Occipital lobe (tissue), 2 donors: ENCODE data around the gene DLGAP4. TPM values are rescaled to one million over a fixed set of nuclear protein-coding genes. Genes with fewer than 3 reads are reported as not detected.
"Not testable (repeated sequence)": the region's sequence is repeated elsewhere in the genome, so short reads cannot be mapped to it uniquely, and the experiment has no call there.

Experiments
- DNase-seq: peaks from one replicate; lab custom pipeline; 2025; lab: John Stamatoyannopoulos, UW
- total RNA-seq: library from RNA; depleted of rRNA; stranded (reverse); fragments of >200 nt; gene quantifications from one replicate; pipeline ENCODE4 v1.2.3, GENCODE V29; 2014

Gene DLGAP4
- total RNA-seq, 1 donor from 2014 or later = 29.9 TPM

DNA sequence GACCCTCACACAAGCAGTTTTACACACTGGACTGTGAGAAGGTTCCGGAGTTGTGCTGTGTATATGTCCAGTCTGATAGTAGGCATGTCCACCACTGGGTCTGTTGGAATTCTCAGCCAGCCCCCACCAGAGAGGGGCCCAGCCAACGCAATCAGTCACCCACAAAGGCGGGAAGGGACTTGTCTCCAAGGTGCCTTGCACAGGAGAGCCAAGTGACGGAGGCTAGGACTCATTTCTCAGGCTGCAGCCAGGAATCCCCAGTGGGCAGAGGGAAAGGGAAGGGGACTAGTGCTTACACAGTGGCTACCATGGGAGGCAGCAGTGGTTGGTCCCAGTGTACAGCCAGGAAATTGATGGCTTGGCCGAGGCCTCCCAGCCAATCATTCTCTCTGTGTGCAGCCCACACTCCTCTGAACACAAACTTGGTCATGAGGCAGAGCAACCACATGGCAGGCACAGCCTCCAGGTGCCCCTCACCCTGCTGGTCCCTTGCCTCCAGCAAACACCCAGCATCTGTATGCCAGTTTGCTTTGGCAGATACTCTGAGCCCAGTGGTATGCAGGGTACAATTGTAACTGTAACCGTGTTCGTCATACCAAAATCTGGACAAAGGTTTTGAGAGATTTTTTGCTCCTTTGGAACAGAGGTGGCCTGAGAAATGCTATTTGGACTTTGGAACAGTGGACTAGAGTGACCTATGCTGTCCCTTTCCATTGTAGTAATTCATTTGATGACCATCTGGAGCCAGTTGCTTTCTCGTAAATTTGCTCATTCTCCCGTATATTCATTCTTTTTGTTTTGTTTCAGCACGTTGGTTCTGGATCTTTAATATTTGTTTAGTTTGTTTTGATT, 162.2 kb downstream of the DLGAP4 start:
- DNase-seq = peak; percentile 42

DNA sequence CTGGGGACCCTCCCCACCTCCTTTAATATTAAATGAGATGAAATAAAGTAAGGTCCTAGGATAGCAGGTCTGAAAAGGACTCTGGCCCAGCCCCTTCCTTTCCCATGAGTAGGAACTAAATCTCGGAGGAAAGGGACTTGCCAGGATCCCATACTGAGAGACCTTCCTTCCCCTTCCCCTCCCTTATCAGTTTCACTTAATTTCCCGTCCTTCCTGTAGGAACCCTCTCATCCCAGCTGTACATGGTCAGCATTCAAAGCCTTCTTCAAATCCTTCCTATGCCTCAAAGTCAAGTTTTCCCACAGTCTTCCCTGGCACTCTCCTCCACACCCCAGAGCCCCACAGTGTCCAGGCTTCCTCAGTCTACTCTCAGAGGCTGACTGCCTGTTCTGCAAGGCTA, 163.8 kb downstream of the DLGAP4 start:
- DNase-seq = no peak

DNA sequence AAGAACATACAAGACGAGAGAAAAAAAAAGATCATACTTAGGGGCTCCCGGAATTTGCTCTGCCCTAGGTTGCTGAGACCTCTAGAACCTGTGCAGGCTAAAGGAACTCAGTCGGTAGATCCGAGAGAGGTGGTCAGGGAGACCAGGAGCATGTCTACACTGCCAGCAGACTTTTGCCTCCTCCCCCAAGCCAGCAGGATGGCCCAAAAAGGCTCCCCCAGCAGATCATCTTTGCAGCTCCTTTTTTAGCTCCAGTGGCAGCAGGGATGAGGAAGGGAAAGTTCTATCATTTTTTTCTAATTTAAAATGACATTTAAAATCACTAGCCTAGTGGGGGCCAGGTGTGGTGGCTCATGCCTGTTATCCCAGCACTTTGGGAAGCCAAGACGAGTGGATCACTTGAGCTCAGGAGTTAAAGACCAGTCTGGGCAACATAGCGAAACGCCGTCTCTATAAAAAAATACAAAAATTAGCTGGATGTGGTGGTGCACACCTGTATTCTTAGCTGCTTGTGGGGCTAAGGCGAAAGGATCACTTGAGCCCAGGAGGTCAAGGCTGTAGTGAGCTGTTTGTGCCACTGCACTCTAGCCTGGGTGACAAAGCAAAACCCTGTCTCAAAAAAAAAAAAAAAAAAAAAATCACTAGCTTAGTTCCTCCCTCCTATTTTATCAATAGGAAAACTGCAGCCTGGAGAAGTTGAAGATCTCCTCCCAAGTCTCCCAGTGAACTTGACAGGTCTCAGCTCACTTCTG, 165.9 kb downstream of the DLGAP4 start:
- DNase-seq = no peak

DNA sequence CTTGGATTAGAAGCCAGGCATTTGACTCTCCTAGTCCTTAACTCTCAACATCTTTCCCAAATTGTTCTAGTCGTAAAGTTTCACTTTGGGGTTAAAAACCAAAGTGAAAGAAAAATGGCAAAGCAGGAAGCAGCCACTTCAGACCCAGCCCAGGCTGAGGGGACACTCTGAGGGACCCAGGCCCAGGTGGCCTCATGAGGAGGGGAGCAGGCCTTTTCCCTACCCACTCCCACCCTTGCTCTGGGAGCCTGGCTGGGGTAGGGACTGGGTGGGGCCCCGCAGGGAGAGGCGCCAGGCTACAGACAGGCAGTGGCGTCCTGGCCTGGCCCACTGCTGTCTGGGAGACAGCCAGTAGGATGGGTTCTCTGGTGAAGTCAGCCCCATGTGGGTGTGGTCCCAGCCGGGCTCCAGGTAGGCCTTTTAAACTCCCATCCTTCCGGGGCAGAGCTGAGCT, 166.5 kb downstream of the DLGAP4 start:
- DNase-seq = no peak

DNA sequence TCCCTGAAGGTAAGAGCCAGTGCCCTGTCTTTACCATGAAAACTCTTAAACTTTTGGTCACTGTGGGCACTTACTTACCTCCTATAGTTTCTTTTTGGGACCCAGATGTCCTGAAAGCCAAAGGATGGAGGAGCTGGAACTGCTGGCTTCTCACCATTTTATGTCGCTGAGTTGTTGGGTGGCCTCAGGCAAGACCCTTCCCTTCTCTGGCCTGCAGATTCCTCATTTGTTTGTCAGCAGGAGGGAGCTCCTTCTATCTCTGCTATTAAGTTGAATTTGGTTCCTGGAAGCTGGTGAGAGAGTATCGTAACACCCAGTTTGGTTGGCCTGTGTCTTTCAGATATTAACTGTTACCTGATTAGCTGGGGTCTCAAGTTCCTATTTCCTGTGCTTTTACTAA, 167.0 kb downstream of the DLGAP4 start:
- no peak for DNase-seq

DNA sequence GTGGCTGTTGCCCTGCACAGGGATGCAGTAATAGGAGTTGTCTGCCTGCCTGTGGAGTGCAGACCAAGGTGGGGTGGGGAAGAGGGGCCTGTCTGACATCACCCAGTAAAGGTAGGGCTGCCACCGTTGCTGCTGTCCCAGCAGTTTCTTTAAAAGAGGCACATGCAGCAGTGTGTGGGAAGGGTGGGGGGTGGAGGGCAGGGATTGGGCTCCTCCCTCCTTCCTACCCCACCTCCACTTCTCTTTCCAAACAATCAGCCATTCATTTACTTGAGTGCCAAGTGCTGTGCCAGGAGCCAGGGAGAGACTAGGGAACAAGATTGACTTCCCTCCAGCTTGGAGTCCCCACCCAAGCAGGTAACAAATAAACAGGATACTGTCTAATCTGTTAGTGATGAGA, 168.4 kb downstream of the DLGAP4 start:
- no peak for DNase-seq

DNA sequence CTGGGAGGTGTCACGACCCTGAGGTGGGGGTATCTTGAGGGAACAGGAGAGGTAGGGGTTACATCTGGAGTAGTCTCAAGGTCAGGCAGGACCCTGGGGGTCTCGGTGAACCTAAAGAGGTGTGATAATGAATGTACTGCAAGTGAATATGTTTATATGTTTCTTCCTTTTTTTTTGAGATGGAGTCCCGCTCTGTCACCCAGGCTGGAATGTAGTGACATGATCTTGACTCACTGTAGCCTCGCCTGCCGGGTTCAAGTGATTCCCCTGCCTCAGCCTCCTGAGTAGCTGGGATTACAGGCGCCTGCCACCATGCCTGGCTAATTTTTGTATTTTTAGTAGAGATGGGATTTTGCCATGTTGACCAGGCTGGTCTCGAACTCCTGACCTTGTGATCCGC, 168.9 kb downstream of the DLGAP4 start:
- not testable (repeated sequence) for DNase-seq

DNA sequence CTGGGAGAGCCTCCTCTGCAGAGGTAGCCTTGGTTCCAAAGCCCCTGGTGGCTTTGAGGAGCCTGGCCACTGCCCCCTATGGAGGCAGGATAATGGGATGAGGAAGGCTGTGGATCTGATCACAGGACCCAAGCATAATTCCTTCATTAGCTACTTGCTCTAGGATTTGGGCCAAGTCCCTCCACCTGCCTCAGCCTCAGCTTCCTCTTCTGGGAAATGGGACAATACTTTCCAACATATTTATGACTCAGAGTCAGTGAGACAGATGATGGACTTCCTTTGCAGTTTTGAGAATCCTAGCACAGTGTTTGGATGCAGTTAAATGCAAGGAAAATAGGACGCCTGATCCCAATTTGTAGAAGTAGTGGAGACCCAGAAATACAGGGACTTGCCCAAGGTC, 171.3 kb downstream of the DLGAP4 start:
- DNase-seq = no peak

DNA sequence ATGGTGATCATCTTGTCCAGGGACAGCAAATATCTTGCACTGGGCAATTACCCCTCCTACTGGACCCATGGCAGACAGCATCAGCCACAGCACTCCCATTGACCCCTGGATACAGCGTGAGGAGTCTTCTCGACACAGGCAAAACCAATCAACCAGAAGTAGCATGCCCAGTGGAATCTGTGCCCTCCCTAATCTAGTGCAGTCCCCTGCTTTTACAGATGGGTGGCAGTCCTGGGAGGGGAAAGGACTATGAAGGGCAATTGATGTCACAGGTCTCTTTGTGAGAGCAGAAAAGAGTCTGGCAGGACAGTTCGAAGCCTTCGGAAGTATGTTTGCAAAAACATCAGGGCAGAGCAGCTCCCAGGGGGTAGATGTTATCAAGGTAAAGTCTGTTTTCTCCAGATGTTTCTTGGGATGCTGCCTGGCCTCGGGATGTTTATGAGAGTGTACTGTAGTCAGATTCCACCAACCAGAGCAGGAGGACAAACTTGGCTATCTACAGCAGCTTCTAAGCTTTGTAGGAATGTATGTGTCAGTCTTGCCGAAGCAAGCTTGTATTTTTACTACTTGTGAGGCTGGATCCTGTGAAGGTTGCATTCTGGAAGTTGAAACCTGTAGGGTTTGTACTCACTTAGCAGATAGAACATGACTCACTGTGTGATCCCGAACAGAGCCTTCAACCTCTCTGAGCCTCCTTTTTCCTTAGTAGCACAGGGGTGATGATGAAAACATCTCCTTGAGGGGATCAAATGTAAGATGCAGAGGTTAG, 172.2 kb downstream of the DLGAP4 start:
- DNase-seq = no peak

DNA sequence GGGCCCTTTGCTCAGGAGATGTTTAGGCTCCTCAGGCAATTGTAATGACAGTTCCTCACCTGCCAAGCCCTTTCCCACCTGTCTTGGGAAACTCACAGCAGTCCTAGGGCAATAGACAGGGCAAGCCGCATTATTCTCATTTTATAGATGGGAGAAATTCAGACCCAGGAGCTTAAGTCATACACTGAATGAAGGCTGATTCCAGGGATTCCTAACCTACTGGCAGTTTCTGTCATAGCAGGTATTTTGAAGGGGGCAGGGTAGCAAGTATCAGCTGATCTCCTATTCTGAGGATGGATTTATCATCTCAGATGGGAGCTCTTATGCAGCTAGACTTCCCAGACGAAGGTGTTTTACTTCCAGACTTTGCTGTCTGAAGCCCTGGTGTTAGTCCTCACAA, 173.8 kb downstream of the DLGAP4 start:
- DNase-seq = no peak

DNA sequence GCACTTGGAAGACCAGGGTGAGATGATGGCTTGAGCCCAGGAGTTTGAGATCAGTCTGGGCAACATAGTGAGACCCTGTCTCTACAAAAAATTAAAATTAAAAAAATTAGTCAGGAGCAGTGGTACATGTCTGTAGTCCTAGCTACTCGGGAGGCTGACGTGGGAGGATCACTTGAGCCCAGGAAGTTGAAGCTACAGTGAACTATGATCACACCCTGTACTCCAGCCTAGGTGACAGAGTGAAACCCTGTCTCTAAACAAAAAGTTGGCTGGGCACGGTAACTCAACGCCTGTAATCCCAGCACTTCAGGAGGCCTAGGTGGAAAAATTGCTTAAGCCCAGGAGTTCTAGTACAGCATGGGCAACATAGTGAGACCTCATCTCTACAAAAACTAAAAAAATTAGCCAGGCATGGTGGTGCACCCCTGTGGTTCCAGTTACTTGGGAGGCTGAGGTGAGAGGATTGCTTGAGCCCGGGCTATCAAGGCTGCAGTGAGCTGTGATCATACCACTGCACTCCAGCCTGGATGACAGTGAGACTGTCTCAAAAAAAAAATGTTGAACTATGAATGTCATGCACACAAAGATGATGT, 174.4 kb downstream of the DLGAP4 start:
- DNase-seq = no peak

DNA sequence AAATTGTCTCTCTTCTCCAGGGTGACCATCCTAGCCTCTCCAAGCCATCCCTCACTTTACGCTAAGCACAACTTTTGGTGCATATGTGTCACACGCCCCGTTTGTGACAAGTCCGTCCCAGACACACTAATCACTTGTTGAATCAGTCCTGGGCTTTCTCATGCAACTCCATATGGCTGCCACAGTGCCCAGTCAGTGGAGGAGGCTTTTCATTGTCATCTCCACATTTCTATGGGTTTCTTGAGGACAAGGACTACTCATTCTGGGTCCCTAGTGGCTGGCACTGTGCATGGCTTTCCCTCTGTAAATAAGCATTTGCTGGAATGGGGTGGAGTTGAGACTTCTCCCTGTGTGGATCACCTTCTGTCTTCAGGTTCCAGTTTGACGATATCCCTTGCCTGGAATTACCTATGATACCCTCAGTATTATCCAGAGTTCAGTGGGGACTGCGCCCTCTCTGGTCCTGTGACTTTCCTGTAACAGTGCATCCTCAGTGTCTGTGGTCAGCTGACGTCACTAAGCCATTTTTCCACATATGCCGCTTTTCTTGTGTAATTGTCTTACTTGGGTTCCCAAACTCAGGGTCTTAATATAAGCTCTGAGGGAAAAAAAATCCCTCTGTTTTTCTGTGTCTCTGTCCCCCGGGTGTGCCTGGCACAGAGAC, 175.4 kb downstream of the DLGAP4 start:
- no peak for DNase-seq

DNA sequence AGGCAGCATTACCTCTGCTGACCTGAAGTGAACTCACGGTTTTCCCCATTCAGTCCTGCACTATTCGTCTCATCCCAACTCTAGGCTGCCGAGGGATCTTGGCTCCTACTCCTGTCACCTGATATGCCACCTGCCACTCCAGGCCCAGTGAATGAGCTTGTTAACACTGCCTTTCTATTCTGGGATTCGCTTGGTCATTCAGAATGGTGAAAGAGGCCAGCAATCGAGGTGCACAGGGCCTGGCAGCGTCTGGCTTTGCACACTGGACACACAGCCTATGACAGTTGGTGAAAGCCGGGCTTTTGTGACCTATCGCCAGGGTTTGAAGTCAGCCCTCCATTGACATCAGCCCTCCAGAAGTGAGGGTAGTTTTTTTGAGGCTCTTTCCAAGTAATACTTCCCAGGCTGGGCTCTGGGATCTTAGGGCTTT, 175.9 kb downstream of the DLGAP4 start:
- DNase-seq = peak; percentile 56

DNA sequence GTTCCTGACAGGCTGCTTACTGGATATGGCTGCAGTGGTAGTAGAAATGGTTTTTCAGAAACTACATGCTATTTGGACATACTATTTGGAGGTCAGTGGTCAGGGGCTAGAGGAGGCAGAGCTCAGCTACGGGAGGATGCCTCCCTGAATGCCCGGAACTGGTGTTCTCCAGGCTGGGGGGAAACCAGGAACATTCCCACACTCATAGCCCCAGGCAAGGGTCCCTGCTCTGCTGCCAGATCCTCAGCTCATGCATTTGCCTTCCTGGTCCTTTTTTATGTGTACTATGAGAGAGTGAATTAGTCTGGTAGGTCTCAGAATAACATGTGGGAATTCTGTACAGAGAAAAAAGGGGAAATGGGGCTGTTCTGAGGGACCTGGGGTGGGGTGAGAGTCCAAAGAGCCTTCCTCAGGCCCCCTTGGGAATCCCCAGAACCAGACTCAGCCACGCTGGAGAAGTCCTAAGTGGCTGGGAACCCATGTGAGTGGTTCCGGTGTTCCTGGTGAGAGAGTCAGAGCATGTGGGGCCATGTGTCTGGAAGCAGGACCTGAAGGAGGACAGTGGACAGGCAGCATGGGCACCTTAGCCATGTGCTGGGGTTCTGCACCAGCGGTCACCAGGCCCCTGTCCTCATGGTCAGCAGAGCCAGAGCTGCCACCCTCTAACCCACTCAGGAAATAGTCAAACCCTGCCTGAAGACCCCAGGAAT, 177.2 kb downstream of the DLGAP4 start:
- no peak for DNase-seq

DNA sequence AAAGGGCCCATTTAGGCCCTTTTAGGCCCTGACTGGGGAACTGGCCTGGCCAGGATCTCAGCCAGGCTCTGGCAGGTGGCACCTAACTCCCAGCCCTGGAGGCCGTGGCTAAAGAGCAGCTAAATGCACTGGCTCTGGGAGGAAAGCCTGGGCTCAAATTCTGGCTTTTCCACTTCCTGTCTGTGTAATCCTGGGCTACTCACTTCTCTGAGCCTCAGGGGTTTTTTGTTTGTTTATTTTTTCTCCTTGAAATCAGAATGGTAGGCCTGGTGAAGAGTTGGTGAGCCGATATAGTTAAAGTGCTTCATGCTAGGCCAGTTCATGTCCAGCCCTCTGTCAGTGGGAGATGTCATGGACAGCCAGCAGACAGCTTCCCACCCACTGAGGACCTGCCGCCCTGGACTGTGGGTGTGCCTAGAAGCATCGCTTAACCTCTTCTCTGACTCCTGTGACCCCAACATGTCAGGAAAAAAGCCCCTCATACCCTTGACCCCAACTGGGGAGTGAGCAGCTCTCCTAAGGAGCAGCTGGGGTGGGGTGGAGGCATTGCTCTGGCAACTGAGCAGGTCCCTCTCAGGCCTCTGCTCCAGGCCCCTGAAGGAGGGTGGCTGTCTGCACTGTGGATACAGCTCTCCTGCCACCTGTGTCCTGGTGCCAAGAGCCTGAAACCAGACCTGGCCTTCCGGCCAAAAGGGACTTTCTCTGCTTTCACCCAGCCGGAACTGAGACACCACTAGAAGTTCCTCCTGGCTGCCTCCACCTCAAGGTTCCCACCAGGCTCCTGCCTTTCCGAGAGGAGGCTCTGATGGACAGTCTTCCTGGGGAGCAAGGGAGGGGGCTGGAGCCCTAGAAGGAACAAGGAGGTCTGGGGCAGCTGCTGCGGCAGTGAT, 178.0 kb downstream of the DLGAP4 start:
- DNase-seq = no peak

DNA sequence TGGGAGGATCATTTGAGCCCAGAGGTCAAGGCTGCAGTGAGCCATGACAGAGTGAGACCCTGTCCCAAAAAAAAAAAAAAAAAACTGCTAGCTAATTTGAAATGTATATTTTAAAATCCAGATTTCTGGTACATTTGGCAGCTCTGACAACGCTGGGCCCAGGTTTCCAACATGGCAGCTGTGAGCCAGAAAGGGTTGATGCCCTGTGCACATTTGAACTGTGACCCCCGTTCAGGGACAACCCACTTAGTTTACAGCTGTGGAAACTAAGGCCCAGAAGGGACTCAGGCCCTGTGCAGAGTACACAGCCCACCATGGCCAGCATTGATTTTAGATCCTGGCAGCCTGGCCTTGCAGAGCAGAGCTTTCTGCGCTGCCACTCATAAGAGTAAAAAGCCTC, 179.1 kb downstream of the DLGAP4 start:
- DNase-seq = no peak

DNA sequence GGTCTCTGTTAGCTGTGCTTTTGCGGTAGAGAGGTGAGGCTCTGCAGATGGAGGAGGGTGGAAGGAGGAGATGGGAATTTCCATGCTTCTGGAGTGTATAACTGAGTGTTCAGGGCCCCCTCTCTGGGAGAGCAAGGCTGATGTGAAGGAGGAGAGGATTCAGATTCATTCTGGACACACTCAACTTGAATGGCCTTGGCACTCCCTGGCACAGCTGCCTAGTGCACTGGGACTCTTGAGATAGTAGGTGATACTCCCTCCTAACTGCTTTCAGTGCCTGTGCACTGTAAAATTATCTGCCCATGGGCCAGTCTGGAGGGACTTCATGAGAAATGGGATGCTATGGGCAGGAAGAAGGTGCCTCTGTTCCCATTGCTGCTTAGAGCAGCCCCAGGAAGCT, 180.9 kb downstream of the DLGAP4 start:
- no peak for DNase-seq

DNA sequence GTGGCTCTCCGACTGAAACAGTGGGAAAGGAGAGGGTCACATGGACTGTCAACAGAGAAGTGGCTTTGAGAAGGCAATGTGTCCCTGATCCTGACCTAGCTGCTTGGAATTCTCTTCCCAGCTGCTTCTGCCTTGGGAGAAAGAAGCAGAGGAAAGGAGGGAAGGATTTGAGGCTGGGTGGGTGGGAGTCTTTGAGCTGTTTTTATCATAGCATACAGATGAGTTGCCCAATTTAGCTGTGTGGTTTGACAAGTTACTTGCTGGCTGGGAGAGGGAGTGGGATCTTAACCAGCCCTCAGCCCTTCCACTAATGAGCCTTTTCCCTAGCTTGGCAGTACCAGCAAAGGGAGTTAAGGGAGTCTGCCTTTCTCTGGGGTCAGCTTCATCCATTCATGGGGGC, 184.1 kb downstream of the DLGAP4 start:
- DNase-seq = no peak

DNA sequence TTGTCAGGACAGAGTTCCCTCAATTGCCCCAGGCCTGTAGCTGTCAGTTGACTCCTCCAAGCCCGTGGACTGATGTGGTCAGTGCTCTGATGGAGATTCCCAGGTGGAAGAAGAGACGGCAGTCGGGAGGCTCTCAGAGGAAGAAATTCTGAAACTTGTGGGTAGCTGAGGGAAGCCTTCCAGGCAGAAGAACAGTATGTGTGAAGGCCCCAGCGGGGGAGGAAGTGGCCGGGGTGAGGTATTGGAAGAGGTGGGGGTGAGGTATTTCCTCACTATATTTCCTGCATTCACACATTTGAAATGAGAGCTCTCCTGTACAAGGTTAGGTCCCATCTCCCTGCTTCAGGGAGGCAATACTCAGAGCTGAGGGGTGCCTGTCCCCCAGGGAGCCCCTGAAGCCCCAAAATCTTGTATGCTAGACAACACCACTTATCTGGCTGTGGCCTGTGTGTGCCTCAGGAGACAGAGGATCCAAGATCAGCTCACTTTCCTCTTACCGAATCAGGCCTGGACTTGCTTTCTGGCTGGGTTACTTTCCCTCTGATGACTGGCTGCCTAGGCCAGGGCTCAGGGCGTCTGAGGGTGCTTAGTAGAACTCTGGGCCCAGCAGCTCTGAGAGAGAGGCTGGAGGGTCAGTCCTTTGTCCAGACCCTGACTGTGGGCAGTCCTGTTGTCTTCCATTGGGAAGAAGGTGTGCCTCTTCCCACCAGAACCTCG, 185.9 kb downstream of the DLGAP4 start:
- no peak for DNase-seq
